HG03159 (cell line): ENCODE data around the gene NFIC.
"Not testable (repeated sequence)": the region's sequence is repeated elsewhere in the genome, so short reads cannot be mapped to it uniquely, and the experiment has no call there.

Source experiments
- ATAC-seq: cut with Tn5 transposase; IDR thresholded peaks from one replicate; pipeline ENCODE4 v1.9.1; 2021; ENCODE audit warnings: mild to moderate bottlenecking, moderate library complexity; ENCODE audit not compliant: unreplicated experiment

NFIC gene

GRCh38 chr19:3370728-3371591 is 4.6 kb downstream of the NFIC start:
- no peak for ATAC-seq

DNA sequence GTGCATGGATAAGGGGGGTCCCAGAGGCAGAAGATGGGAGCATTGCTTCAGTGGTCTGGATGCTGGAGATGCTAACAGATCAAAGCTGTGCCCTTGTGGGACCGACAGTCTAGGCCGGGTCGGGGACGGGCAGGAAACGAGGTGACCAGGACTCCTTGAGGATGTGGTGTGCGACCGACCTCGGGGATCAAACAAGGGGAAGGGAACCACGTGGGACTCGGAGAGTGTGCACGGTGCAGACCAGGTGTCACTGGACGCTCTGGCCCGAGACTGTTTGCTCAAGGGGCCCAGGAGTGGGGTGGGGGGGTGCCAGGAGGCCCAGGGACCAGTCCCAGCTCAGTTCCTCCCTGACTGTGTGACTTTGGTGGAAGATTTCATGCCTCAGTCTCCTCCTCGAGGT is 6.0 kb downstream of the NFIC start:
- no peak for ATAC-seq

DNA sequence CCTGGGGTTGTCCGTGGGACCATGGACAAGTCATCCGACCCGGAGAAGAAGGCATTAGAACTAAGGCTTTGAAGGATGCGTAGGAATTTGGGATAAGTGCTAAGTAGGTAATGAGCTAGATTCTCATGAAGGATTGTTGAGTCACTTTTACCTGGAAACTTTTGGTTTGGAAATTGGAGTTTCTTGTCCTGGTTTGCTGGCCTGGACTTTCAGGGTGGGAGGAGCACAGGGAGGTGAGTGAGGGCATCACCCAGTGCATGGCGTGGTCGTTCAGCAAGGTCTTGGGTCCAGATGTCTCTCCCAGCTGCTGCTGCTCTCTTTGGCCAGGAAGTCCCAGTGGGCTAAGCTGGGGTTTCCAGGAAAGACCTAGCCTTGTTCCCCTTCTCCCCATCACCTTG is 7.6 kb downstream of the NFIC start:
- ATAC-seq: no peak

- no peak for ATAC-seq
These were observed 8.2 kb downstream of the NFIC start for GRCh38 chr19:3374369-3375112.

DNA sequence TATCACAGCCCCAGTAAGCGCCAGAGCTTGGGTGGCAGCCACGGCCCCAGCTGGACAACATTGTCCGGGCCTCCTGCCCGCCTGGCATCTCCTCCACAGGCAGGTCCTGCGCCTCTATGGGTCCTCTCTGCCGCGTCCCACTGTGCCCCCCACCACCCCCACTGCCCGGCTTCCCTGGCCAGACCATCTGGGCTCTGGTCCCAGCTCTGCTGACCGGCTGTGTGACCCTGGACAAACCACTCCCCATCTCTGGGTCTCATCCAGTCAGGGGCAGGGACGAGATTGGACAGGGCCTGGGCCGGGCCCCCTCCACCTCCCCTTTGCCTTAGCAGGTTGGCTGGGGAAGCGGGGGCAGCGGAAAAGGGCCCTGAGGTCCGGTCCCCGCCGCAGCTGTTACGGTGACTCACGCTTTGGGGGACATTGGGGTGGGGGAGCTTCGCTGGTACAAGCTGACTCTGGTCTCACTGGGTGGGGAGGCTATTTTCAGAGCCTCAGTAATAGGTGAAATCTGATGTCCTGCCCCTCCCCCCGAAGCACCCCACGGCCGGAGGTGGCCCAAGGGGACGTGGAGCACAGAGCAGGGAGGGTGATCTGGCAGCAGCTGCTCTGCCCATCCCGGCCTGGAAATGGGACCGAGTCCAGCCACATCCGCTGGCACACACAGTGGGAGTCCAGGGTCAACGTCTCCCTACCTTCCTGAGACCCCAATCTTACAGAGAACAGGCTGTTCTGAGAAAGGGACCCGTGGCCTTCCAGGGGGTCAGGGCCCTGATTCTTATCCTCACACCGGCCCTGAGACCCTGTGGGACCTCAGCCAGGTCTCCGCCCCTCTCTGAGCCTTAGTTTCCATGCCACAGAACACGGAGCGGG is 9.1 kb downstream of the NFIC start:
- ATAC-seq: no peak

DNA sequence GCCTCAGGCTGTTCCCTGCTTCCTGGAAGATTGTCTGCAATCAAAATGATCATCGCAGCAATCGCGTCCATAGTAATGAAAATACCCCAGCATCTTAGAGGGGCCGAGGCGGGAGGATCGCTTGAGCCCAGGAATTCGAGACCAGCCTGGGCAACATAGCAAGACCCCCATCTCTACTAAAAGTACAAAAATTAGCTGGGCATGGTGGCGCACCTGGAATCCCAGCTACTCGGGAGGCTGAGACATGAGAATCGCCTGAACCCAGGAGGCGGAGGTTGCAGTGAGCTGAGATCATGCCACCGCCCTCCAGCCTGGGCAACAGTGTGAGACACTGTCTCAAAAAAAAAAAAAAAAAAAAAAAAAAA is 9.7 kb downstream of the NFIC start:
- ATAC-seq: not testable (repeated sequence)

DNA sequence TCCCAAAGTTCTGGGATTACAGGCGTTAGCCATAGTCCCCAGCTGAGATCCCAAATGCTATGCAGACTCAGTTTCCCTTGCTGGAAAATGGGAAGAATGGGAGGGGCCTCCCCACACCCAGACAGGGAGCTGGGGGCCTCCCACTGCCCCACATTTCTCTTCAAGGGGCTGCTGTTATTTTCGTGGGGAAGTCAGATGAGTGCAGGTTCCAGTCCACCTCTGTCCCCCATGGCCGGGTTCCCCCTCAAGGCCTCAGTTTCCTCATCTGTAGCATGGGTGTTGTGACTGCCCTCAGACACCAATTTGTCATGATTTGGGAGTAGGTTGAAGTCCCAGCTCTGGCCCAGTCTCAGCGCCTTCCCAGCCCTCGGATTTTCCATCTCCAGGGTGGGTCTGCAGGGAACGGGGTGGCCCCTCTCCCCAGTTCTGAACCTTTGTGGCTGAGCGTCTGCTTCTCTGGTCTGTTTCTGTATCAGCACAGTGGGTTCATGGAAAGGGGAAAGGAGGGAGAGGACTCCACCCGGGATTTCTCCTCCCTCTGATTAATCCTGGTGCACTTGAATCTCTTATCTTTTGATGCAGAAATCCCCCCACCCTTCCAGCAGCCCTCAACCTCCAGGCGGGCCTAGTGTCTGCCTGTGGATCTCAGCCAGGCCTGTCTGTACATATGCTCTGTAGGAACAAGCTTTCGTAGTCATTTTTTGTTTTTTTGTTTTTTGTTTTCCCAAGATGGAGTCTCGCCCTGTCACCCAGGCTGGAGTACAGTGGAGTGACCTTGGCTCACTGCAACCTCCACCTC is 12.2 kb downstream of the NFIC start:
- no peak for ATAC-seq

- ATAC-seq: no peak
These were observed 14.4 kb downstream of the NFIC start for GRCh38 chr19:3380829-3381228.

DNA sequence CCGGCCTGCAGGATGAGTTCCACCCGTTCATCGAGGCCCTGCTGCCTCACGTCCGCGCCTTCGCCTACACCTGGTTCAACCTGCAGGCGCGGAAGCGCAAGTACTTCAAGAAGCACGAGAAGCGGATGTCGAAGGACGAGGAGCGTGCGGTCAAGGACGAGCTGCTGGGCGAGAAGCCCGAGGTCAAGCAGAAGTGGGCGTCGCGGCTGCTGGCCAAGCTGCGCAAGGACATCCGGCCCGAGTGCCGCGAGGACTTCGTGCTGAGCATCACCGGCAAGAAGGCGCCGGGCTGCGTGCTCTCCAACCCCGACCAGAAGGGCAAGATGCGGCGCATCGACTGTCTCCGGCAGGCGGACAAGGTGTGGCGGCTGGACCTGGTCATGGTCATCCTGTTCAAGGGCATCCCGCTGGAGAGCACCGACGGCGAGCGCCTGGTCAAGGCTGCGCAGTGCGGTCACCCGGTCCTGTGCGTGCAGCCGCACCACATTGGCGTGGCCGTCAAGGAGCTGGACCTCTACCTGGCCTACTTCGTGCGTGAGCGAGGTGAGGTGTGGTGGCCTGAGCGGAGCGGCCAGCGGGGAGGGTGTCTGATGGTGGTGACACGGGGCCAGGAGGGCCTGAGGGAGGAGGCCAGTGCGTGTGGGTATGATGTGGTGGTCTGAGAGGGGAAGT is 15.5 kb downstream of the NFIC start:
- no peak for ATAC-seq

- ATAC-seq: no peak
These were observed 16.2 kb downstream of the NFIC start for GRCh38 chr19:3382460-3383100.

- ATAC-seq: no peak
These were observed 16.8 kb downstream of the NFIC start for GRCh38 chr19:3383121-3383722.

- no peak for ATAC-seq
These were observed 20.3 kb downstream of the NFIC start for GRCh38 chr19:3386447-3387234.

DNA sequence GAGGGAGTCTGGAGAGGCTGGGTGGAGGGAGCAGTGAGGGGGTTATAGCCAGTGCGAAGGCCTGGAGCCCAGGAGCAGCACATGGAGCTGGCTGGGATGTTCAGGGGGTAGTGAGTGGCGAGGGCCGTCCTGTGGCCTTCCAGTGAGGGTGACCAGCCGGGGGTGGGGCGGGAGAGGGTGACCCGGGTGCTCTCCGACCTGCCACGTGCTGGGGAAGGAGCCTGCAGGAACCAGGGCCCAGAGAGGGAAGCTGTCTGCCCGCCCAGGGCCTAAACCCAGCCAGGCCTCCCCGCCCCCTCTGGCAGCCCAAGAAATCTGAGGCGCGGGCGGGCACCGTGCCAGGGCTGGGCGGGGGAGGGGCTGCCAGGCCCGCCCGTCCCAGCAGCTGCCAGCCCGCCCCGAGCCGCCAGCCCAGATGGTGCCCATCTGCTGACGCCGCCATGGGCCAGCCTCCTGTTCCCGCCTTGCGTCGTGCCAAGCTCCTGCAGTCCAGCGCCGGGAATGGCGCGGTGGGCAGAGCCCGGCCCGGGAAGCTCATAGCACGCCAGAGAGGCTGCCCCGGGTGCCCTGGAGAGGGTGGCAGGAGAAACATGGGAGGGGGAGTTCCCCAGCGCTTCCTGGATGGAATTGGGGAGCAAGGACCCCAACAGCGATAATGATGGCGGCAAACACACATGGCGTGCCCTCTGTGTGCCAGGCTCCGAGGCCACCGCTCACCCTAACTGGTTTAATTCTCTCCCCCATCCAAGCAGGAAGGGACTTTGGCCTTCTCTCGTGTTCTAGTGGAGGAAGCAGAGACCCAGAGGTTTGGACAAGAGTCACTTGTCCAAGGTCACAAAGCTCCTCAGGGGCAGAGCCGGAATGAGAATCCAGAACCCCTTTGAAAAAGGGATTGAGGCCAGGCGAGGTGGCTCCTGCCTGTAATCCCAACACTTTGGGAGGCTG is 21.5 kb downstream of the NFIC start:
- no peak for ATAC-seq

DNA sequence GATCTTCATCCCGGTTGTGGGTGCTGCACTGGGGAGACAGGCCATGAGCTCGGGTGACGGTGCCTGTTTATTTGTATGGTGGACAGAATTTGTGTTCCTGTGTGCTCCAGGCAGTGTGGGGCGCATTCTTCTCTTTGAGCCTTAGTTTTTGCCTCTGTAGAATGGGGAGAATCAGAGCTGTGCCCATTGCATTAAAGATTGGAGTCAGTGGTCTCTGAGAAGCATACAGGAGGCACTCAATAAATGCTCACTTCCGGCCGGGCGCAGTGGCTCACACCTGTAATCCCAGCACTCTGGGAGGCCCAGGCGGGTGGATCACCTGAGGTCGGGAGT is 23.0 kb downstream of the NFIC start:
- ATAC-seq: no peak

- no peak for ATAC-seq
These were observed 23.5 kb downstream of the NFIC start for GRCh38 chr19:3389876-3390371.

- ATAC-seq: not testable (repeated sequence)
These were observed 25.5 kb downstream of the NFIC start for GRCh38 chr19:3391911-3392310.

DNA sequence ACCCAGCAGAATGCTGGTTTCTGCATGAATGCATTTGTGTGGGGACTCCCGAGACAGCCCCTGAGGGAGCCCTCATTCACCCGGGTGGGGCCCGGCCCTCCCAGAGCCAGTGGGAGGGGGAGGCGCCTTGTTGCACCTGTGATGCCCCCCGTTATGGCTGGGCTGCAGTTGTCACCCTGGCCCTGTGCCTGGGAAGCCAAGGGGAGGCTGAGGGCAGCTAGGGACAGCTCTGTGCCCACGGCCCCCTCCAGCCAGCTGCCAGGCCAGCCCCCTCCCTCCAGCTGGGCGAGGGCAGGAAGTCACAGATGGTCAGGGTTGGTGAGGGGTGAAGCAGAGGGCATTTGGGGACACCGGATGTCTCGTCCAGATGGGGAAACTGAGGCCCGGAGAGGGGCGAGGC is 26.1 kb downstream of the NFIC start:
- ATAC-seq: no peak
